ENCODE measurements around the gene ACOX2. TPM values are rescaled to one million over a fixed set of nuclear protein-coding genes. Genes with fewer than 3 reads are reported as not detected.

ACOX2 gene
- total RNA-seq, 1 experiment from 2014 or later: 3.5 TPM

DNA sequence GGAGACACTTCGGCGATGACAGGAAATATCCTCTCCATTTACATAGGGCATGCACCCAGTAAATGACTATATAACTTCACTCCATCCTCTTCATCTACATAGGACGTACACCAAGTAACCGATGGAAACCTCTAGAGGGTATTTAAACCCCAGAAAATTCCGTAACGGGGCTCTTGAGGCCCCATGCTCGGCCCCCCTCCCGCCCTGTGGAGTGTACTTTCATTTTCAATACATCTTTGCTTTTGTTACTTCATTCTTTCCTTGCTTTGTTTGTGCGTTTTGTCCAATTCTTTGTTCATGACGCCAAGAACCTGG is 47.7 kb upstream of the ACOX2 start:
- Histone ChIP-seq H3K79me2 (ENCODE audit: low read depth) (no peaks in the 10 kb centered on the region), H4K20me1 (ENCODE audit: insufficient read depth) (no peaks in the 10 kb centered on the region; the same call in 1 of the 2 replicates), H3K27ac (no peak overlapping the region), H3K27me3 (ENCODE audit: insufficient read depth, low read depth) (peaks cover 23% of the 10 kb centered on the region), H3F3A (ENCODE audit: insufficient read depth, low read depth) (no peaks in the 10 kb centered on the region), H3K9me2 (ENCODE audit: insufficient read depth) (no peaks in the 10 kb centered on the region), H2AFZ (peak overlapping the region; percentile 87), H3K4me1 (replicated peaks; ENCODE audit: insufficient read depth) (peaks cover 10% of the 10 kb centered on the region; the same call in 1 of the 2 replicates), H3K4me3 (peak overlapping the region; percentile 73), H3K9me3 (ENCODE audit: insufficient read depth, low read depth) (no peaks in the 10 kb centered on the region), H3K36me3 (ENCODE audit: low read depth) (no peaks in the 10 kb centered on the region), H3K4me2 (peak overlapping the region; percentile 95)
- intact Hi-C loops (cut with micrococcal nuclease; ENCODE audit: unreplicated experiment): no loop called here
- DNase-seq: no peak
- ChIA-PET CTCF (interaction anchor here (1.3 kb wide), 1 partner anchor 24 kb away, joined by 4 read pairs; no protein-coding TSS in a partner anchor), POLR2A (ENCODE audit: unreplicated experiment) (interaction anchor here (0.6 kb wide), 1 partner anchor 56 kb away, joined by 4 read pairs; no protein-coding TSS in a partner anchor)
- BruUV-seq (replicated peaks): no TSS peak
- TF ChIP-seq, protein P1, sequence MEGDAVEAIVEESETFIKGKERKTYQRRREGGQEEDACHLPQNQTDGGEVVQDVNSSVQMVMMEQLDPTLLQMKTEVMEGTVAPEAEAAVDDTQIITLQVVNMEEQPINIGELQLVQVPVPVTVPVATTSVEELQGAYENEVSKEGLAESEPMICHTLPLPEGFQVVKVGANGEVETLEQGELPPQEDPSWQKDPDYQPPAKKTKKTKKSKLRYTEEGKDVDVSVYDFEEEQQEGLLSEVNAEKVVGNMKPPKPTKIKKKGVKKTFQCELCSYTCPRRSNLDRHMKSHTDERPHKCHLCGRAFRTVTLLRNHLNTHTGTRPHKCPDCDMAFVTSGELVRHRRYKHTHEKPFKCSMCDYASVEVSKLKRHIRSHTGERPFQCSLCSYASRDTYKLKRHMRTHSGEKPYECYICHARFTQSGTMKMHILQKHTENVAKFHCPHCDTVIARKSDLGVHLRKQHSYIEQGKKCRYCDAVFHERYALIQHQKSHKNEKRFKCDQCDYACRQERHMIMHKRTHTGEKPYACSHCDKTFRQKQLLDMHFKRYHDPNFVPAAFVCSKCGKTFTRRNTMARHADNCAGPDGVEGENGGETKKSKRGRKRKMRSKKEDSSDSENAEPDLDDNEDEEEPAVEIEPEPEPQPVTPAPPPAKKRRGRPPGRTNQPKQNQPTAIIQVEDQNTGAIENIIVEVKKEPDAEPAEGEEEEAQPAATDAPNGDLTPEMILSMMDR (conservative IDR thresholded peaks at IDR 0.05): no peak
- TF ChIP-seq EZH2 (IDR thresholded peaks at IDR 0.05; ENCODE audit: low read depth): no peak

DNA sequence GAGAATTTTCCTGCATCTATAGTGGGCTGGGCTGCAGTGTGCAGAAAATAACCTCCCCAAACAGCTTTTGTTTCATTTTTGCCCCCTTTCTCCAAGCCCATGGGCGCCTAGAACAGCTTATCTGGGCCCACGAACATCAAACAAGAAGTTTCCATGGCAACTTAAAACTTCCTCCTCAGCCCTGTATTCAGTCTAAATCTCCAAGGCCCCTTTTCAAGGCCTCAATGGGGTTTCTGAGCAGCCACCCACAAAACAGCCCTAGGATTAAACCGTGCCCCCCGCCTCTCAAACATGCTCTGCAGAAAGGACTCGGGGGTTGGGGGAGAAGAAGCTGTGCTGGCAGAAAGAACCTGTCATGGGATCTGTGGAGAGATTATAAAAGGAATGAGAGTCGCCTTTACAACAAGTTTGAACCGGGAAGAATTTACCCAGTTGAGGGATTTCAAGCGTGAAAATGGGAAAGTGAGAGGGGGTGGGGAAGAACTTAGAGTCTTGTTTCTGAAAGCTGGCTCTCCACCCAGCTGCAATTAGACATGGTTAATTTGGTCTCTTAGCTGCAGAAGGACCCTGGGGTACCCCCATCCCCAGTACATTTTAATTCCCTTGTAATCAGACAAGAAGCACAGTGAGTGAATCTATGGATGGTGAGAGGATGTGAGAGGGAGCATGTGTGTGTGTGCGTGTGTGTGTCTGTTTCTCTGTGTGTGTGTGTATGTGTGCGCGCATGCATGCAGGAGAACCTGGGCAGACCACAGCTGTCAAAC is 44.5 kb upstream of the ACOX2 start:
- H2AFZ ChIP-seq: no peak overlapping the region
- H3K9me2 ChIP-seq (ENCODE audit: insufficient read depth): no peaks in the 10 kb centered on the region
- no peaks in the 10 kb centered on the region for H4K20me1 ChIP-seq (ENCODE audit: insufficient read depth)
- no peak overlapping the region for H3K4me3 ChIP-seq
- ChIA-PET POLR2A (ENCODE audit: unreplicated experiment) (no interaction called here), CTCF (interaction anchor here (0.6 kb wide), 1 partner anchor 269 kb away, joined by 4 read pairs; no protein-coding TSS in a partner anchor)
- TF ChIP-seq, protein P1 (conservative IDR thresholded peaks at IDR 0.05): no peak
- TF ChIP-seq EZH2 (IDR thresholded peaks at IDR 0.05; ENCODE audit: low read depth): no peak
- H3K27ac ChIP-seq: no peak overlapping the region
- peaks cover 22% of the 10 kb centered on the region for H3K27me3 ChIP-seq (ENCODE audit: insufficient read depth, low read depth)
- H3K79me2 ChIP-seq (ENCODE audit: low read depth): no peaks in the 10 kb centered on the region
- H3K36me3 ChIP-seq (ENCODE audit: low read depth): no peaks in the 10 kb centered on the region
- H3F3A ChIP-seq (ENCODE audit: insufficient read depth, low read depth): no peaks in the 10 kb centered on the region
- intact Hi-C loops (cut with micrococcal nuclease; ENCODE audit: unreplicated experiment): no loop called here
- no peak for DNase-seq
- BruUV-seq (replicated peaks): no TSS peak
- H3K4me2 ChIP-seq: no peak overlapping the region
- H3K9me3 ChIP-seq (ENCODE audit: insufficient read depth, low read depth): no peaks in the 10 kb centered on the region
- peaks cover 10% of the 10 kb centered on the region; the same call in 1 of the 2 replicates for H3K4me1 ChIP-seq (replicated peaks; ENCODE audit: insufficient read depth)

DNA sequence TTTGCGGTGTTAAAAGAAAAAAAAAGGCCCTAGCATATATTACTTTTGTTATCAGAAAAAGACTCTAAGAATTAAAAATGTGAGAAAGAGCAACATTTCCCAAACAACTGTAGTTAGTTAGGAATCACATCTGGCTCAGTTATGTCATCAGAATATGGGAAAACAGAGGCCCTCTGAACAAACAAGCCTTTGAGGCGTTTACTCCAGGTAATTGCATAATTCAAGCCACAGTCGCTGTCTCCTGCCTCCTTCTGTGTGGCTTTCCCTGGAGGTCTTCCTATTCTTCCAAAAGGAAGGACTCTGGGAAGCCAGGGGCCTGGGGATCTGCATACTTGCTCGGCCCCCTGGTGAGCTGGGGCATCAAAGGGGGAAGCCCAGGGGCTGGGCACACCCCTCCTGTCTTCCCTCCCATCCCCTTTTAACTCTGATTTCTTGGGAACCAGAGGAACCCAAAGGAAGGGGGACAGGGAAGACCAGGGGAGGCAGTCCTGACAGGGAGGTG is 43.9 kb upstream of the ACOX2 start:
- CTCF ChIA-PET: no interaction called here
- Histone ChIP-seq H3K27ac (no peak overlapping the region), H3K9me3 (ENCODE audit: insufficient read depth, low read depth) (no peaks in the 10 kb centered on the region), H2AFZ (no peak overlapping the region), H3K4me2 (no peak overlapping the region), H3K4me1 (replicated peaks; ENCODE audit: insufficient read depth) (peaks cover 9% of the 10 kb centered on the region; the same call in 1 of the 2 replicates), H3K79me2 (ENCODE audit: low read depth) (no peaks in the 10 kb centered on the region), H3K36me3 (ENCODE audit: low read depth) (no peaks in the 10 kb centered on the region), H3K27me3 (ENCODE audit: insufficient read depth, low read depth) (peaks cover 16% of the 10 kb centered on the region), H3K4me3 (no peak overlapping the region), H4K20me1 (ENCODE audit: insufficient read depth) (no peaks in the 10 kb centered on the region), H3F3A (ENCODE audit: insufficient read depth, low read depth) (no peaks in the 10 kb centered on the region), H3K9me2 (ENCODE audit: insufficient read depth) (no peaks in the 10 kb centered on the region)
- intact Hi-C loops (cut with micrococcal nuclease; ENCODE audit: unreplicated experiment): no loop called here
- POLR2A ChIA-PET (ENCODE audit: unreplicated experiment): no interaction called here
- no TSS peak for BruUV-seq (replicated peaks)
- DNase-seq: no peak
- TF ChIP-seq EZH2 (IDR thresholded peaks at IDR 0.05; ENCODE audit: low read depth): no peak
